DOHH2 (cell line): ENCODE results near the gene CD248.

Experiments
- H3F3A ChIP-seq: fragments of 200-600 bp; sonication (generic), shearing (Covaris generic); 2 replicates; pipeline ENCODE4 v1.6.0; 2016; ENCODE audit warnings: antibody characterized with exemption, mild to moderate bottlenecking; ENCODE audit not compliant: control insufficient read depth, insufficient read depth
- H3K27ac ChIP-seq: fragments of 200-600 bp; sonication (generic); 2 replicates; pipeline ENCODE4 v1.5.1; 2014; ENCODE audit warnings: low read depth, mild to moderate bottlenecking, low read length, moderate library complexity
- H3K27me3 ChIP-seq: fragments of 200-600 bp; sonication (generic); 2 replicates; pipeline ENCODE4 v1.6.1; 2014; ENCODE audit warnings: mild to moderate bottlenecking, low read length, mixed read lengths; ENCODE audit not compliant: control insufficient read depth
- H3K36me3 ChIP-seq: fragments of 200-600 bp; sonication (generic); 2 replicates; pipeline ENCODE4 v1.6.1; 2014; ENCODE audit warnings: mild to moderate bottlenecking, low read length, moderate library complexity, mixed read lengths; ENCODE audit not compliant: control insufficient read depth
- H3K4me1 ChIP-seq: fragments of 200-600 bp; sonication (generic); 2 replicates; pipeline ENCODE4 v1.6.1; 2014; ENCODE audit warnings: mild to moderate bottlenecking, low read length, mixed read lengths; ENCODE audit not compliant: control insufficient read depth
- H3K4me2 ChIP-seq: fragments of 200-600 bp; sonication (generic); 2 replicates; pipeline ENCODE4 v1.6.0; 2014; ENCODE audit warnings: mild to moderate bottlenecking, low read length, moderate library complexity
- H3K4me3 ChIP-seq: fragments of 200-600 bp; sonication (generic); 2 replicates; pipeline ENCODE4 v1.5.1; 2014; ENCODE audit warnings: mild to moderate bottlenecking, low read length, mixed read lengths
- H3K79me2 ChIP-seq: fragments of 200-600 bp; sonication (generic); 2 replicates; pipeline ENCODE4 v1.6.1; 2014; ENCODE audit warnings: mild to moderate bottlenecking, low read length, mixed read lengths; ENCODE audit not compliant: control insufficient read depth
- H3K9me2 ChIP-seq: fragments of 200-600 bp; sonication (generic); replicated peaks from 2 replicates; pipeline ENCODE4 v1.6.1; 2014; ENCODE audit warnings: mild to moderate bottlenecking, low read length, mixed read lengths; ENCODE audit not compliant: control insufficient read depth
- H3K9me3 ChIP-seq: fragments of 200-600 bp; sonication (generic); 2 replicates; pipeline ENCODE4 v1.6.1; 2014; ENCODE audit warnings: antibody characterized with exemption, low read length, mixed read lengths; ENCODE audit not compliant: control insufficient read depth, insufficient read depth
- H4K20me1 ChIP-seq: fragments of 200-600 bp; sonication (generic); 2 replicates; pipeline ENCODE4 v1.6.0; 2014; ENCODE audit warnings: low read depth, mild to moderate bottlenecking, antibody characterized with exemption, low read length, moderate library complexity; ENCODE audit not compliant: control insufficient read depth, insufficient read depth
- CTCF ChIP-seq: fragments of 200-600 bp; sonication (generic); IDR thresholded peaks from one replicate; pipeline ENCODE4 v1.5.1; 2014; ENCODE audit warnings: antibody characterized with exemption, mild to moderate bottlenecking, low read depth, low read length; ENCODE audit not compliant: poor library complexity, severe bottlenecking
- EZH2phosphoT487 ChIP-seq: fragments of 200-600 bp; sonication (generic); IDR thresholded peaks from 2 replicates; pipeline ENCODE4 v1.6.1; 2017; ENCODE audit warnings: borderline replicate concordance, mild to moderate bottlenecking, antibody characterized with exemption, low read length, moderate library complexity, mixed read lengths

CD248 gene

GRCh38 chr11:66264914-66265313 lies 51.9 kb downstream of the CD248 start:
- no peak overlapping the region for H3K4me3 ChIP-seq
- H4K20me1 ChIP-seq, result no peaks in the 10 kb centered on the region
- H3K9me2 ChIP-seq, result no peaks in the 10 kb centered on the region
- H3K27ac ChIP-seq, result no peak overlapping the region
- H3K27me3 ChIP-seq, result no peaks in the 10 kb centered on the region
- H3K4me2 ChIP-seq, result no peak overlapping the region
- H3K79me2 ChIP-seq, result peaks cover 16% of the 10 kb centered on the region
- peaks cover 69% of the 10 kb centered on the region for H3K36me3 ChIP-seq
- peaks cover 5% of the 10 kb centered on the region for H3F3A ChIP-seq
- peaks cover 18% of the 10 kb centered on the region for H3K4me1 ChIP-seq
- no peaks in the 10 kb centered on the region for H3K9me3 ChIP-seq
- TF ChIP-seq EZH2phosphoT487 (no peak), CTCF (peak; percentile 76)
